ENCODE data around the gene TOR1A.
A peak's percentile ranks its signal among the peaks of the same experiment; 100 is the strongest.

DNA sequence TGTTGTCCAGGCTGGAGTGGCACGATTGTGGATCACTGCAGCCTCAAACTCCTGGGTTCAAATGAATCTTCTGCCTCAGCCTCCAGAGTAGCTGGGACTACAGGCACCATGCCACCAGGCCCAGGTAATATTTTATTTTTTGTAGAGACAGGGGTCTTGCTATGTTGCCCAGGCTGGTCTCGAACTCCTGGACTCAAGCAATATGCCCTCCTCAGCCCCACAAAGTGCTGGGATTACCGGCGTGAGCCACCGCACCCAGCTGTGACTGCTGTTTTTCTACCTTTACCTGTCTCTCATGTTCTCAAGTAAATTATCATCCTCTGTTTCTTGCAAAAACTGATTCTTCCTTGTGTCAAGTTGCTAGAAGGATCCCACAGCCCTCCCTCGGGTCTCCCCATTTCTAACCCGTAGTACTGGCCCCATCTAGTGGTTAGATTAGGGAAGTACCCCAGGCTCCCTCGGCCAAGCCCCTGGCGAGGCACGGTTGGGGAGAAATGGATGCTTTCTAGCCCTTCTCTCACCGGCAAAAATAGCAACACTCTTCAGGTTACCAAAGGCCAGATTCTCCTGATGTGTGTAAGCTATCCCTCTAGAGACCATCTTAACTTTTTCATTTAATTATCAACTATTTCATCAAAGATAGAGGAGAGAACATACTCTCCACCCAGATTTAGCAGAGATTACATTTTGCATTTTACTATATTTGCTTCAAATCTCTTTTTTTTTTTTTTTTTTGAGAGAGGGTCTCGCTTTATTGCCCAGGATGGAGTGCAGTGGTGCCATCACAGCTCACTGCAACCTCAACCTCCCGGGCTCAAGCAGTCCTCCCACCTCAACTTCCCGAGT lies 40.2 kb downstream of the TOR1A start:
- peak; percentile 88 to 95 for TF ChIP-seq CTCF (conservative IDR thresholded peaks at IDR 0.05 in 1 of 2, IDR thresholded peaks at IDR 0.05 in 1 of 2; ENCODE audit: extremely low read depth in 1 of 2, insufficient read depth in 1 of 2, low read depth in 1 of 2, low read length in 2 of 2)
- TF ChIP-seq EZH2 (IDR thresholded peaks at IDR 0.05; ENCODE audit: borderline replicate concordance, low read length) = no peak

All from mammary epithelial cell (primary cell).